ENCODE measurements around the gene SFI1.
"Not testable (repeated sequence)": the region's sequence is repeated elsewhere in the genome, so short reads cannot be mapped to it uniquely, and the experiment has no call there.

SFI1 gene

GRCh38 chr22:31550871-31551370, 54.6 kb downstream of the SFI1 start:
- no peak for DNase-seq (ENCODE audit: low spot score)

- DNase-seq (ENCODE audit: low spot score), result peak; percentile 84
These were observed 60.4 kb downstream of the SFI1 start for GRCh38 chr22:31556627-31557203.

GRCh38 chr22:31558546-31558945, 62.2 kb downstream of the SFI1 start:
- DNase-seq (ENCODE audit: low spot score), result not testable (repeated sequence)

GRCh38 chr22:31561238-31561887, 65.0 kb downstream of the SFI1 start:
- peak; percentile 96 for DNase-seq (ENCODE audit: low spot score)

GRCh38 chr22:31561970-31562369, 65.6 kb downstream of the SFI1 start:
- no peak for DNase-seq (ENCODE audit: low spot score)

GRCh38 chr22:31566484-31566883, 70.1 kb downstream of the SFI1 start:
- no peak for DNase-seq (ENCODE audit: low spot score)

GRCh38 chr22:31567196-31567595, 70.9 kb downstream of the SFI1 start:
- DNase-seq (ENCODE audit: low spot score), result no peak

GRCh38 chr22:31567702-31568101, 71.4 kb downstream of the SFI1 start:
- DNase-seq (ENCODE audit: low spot score), result no peak

GRCh38 chr22:31569126-31569525, 72.8 kb downstream of the SFI1 start:
- no peak for DNase-seq (ENCODE audit: low spot score)

- DNase-seq (ENCODE audit: low spot score), result peak; percentile 76
These were observed 76.6 kb downstream of the SFI1 start for GRCh38 chr22:31572939-31573338.

GRCh38 chr22:31574055-31574670, 77.8 kb downstream of the SFI1 start:
- peak; percentile 53 for DNase-seq (ENCODE audit: low spot score)

- DNase-seq (ENCODE audit: low spot score), result peak; percentile 98
These were observed 78.9 kb downstream of the SFI1 start for GRCh38 chr22:31575190-31575589.

GRCh38 chr22:31577711-31578110, 81.4 kb downstream of the SFI1 start:
- DNase-seq (ENCODE audit: low spot score), result peak; percentile 98

- peak; percentile 63 for DNase-seq (ENCODE audit: low spot score)
These were observed 81.8 kb downstream of the SFI1 start for GRCh38 chr22:31578171-31578570.

- DNase-seq (ENCODE audit: low spot score), result peak; percentile 47
These were observed 83.5 kb downstream of the SFI1 start for GRCh38 chr22:31579835-31580242.

- DNase-seq (ENCODE audit: low spot score), result no peak
These were observed 87.6 kb downstream of the SFI1 start for GRCh38 chr22:31583861-31584485.

- no peak for DNase-seq (ENCODE audit: low spot score)
These were observed 88.4 kb downstream of the SFI1 start for GRCh38 chr22:31584804-31585160.

- DNase-seq (ENCODE audit: low spot score), result no peak
These were observed 89.0 kb downstream of the SFI1 start for GRCh38 chr22:31585161-31585859.

GRCh38 chr22:31586137-31586920, 90.0 kb downstream of the SFI1 start:
- DNase-seq (ENCODE audit: low spot score), result no peak

GRCh38 chr22:31588970-31589675, 92.8 kb downstream of the SFI1 start:
- DNase-seq (ENCODE audit: low spot score), result no peak

GRCh38 chr22:31590161-31590560, 93.8 kb downstream of the SFI1 start:
- DNase-seq (ENCODE audit: low spot score), result not testable (repeated sequence)
